ENCODE measurements around the gene CACNA1E. TPM values are rescaled to one million over a fixed set of nuclear protein-coding genes. Genes with fewer than 3 reads are reported as not detected.

Gene CACNA1E
- total and polyA plus RNA-seq, 2 experiments from 2014 or later = 0.32 to 1.1 TPM

DNA sequence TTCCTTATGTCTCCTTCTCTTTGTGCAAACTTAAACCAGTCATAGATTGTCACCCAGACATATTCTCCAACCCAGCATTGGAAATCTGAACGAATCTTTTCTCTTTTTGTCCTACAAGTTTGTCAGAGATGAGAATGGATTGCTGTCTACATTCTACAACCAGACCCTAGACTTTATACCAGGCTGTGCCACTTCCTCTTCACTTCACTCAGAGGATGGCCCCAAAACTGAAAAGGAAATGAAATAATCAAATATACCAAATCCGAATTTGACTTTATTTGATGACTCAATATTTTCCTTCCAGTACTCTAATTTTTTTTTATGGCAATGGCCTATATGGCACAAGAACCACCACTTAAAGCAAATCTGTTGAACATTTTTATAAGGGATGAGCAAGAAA, 321.7 kb downstream of the CACNA1E start:
- H3K4me3 Mint-ChIP-seq = no peak overlapping the region
- H3K27ac ChIP-seq (ENCODE audit: low read depth) = no peak overlapping the region
- no peaks in the 10 kb centered on the region for H3F3A ChIP-seq (replicated peaks; ENCODE audit: low read depth)
- no peaks in the 10 kb centered on the region for H3K9me3 Mint-ChIP-seq
- H3K36me3 ChIP-seq (ENCODE audit: insufficient read depth) = no peaks in the 10 kb centered on the region
- no peaks in the 10 kb centered on the region for H3K36me3 Mint-ChIP-seq (ENCODE audit: low read depth)
- no peak overlapping the region for H2AFZ ChIP-seq
- H4K20me1 ChIP-seq (replicated peaks; ENCODE audit: insufficient read depth) = no peaks in the 10 kb centered on the region
- no peak for TF ChIP-seq EZH2 (IDR thresholded peaks at IDR 0.05; ENCODE audit: low read depth, unreplicated experiment)
- TF ChIP-seq POLR2AphosphoS5 (IDR thresholded peaks at IDR 0.05; ENCODE audit: low read depth) = no peak
- H3K27me3 ChIP-seq (ENCODE audit: insufficient read depth) = no peaks in the 10 kb centered on the region
- H3K4me3 ChIP-seq = no peak overlapping the region
- H3K9me2 ChIP-seq (ENCODE audit: insufficient read depth) = peaks cover 2% of the 10 kb centered on the region; the same call in 1 of the 2 replicates
- H3K4me2 ChIP-seq = no peak overlapping the region
- ATAC-seq = no peak
- H3K79me2 ChIP-seq (replicated peaks; ENCODE audit: insufficient read depth) = no peaks in the 10 kb centered on the region
- H3K4me1 ChIP-seq (ENCODE audit: insufficient read depth) = no peaks in the 10 kb centered on the region
- H3K27ac Mint-ChIP-seq = no peak overlapping the region
- peaks cover 12% of the 10 kb centered on the region; the same call in 2 of the 3 replicates for H3K4me1 Mint-ChIP-seq
- no peaks in the 10 kb centered on the region for H3K27me3 Mint-ChIP-seq (ENCODE audit: insufficient read depth, low read depth, poor library complexity)
- DNase-seq (ENCODE audit: low spot score) = no peak

GRCh38 chr1:181806746-181807145, 323.4 kb downstream of the CACNA1E start:
- H3K36me3 Mint-ChIP-seq (ENCODE audit: low read depth) = no peaks in the 10 kb centered on the region
- ATAC-seq = peak; percentile 47
- H3K4me2 ChIP-seq = no peak overlapping the region
- no peak overlapping the region for H3K27ac Mint-ChIP-seq
- H3K4me1 ChIP-seq (ENCODE audit: insufficient read depth) = no peaks in the 10 kb centered on the region
- no peaks in the 10 kb centered on the region for H3K9me3 Mint-ChIP-seq
- peaks cover 2% of the 10 kb centered on the region; the same call in 1 of the 2 replicates for H3K9me2 ChIP-seq (ENCODE audit: insufficient read depth)
- no peaks in the 10 kb centered on the region for H3F3A ChIP-seq (replicated peaks; ENCODE audit: low read depth)
- H3K4me3 Mint-ChIP-seq = no peak overlapping the region
- H3K79me2 ChIP-seq (replicated peaks; ENCODE audit: insufficient read depth) = no peaks in the 10 kb centered on the region
- no peaks in the 10 kb centered on the region for H3K36me3 ChIP-seq (ENCODE audit: insufficient read depth)
- H3K27me3 Mint-ChIP-seq (ENCODE audit: insufficient read depth, low read depth, poor library complexity) = no peaks in the 10 kb centered on the region
- H4K20me1 ChIP-seq (replicated peaks; ENCODE audit: insufficient read depth) = no peaks in the 10 kb centered on the region
- H3K4me3 ChIP-seq = no peak overlapping the region
- H3K4me1 Mint-ChIP-seq = peaks cover 12% of the 10 kb centered on the region; the same call in 2 of the 3 replicates
- no peak overlapping the region for H3K27ac ChIP-seq (ENCODE audit: low read depth)
- H2AFZ ChIP-seq = peak overlapping the region; percentile 33; the same call in 1 of the 2 replicates
- peak; percentile 8 for DNase-seq (ENCODE audit: low spot score)
- H3K27me3 ChIP-seq (ENCODE audit: insufficient read depth) = no peaks in the 10 kb centered on the region
- TF ChIP-seq ZNF462 (CRISPR knock-in tag; IDR thresholded peaks at IDR 0.05) = no peak
- no peak for TF ChIP-seq EZH2phosphoT487 (IDR thresholded peaks at IDR 0.05; ENCODE audit: unreplicated experiment)
- TF ChIP-seq, protein P1, sequence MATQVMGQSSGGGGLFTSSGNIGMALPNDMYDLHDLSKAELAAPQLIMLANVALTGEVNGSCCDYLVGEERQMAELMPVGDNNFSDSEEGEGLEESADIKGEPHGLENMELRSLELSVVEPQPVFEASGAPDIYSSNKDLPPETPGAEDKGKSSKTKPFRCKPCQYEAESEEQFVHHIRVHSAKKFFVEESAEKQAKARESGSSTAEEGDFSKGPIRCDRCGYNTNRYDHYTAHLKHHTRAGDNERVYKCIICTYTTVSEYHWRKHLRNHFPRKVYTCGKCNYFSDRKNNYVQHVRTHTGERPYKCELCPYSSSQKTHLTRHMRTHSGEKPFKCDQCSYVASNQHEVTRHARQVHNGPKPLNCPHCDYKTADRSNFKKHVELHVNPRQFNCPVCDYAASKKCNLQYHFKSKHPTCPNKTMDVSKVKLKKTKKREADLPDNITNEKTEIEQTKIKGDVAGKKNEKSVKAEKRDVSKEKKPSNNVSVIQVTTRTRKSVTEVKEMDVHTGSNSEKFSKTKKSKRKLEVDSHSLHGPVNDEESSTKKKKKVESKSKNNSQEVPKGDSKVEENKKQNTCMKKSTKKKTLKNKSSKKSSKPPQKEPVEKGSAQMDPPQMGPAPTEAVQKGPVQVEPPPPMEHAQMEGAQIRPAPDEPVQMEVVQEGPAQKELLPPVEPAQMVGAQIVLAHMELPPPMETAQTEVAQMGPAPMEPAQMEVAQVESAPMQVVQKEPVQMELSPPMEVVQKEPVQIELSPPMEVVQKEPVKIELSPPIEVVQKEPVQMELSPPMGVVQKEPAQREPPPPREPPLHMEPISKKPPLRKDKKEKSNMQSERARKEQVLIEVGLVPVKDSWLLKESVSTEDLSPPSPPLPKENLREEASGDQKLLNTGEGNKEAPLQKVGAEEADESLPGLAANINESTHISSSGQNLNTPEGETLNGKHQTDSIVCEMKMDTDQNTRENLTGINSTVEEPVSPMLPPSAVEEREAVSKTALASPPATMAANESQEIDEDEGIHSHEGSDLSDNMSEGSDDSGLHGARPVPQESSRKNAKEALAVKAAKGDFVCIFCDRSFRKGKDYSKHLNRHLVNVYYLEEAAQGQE (IDR thresholded peaks at IDR 0.05; ENCODE audit: unreplicated experiment) = no peak
- TF ChIP-seq ZNF114 (CRISPR knock-in tag; IDR thresholded peaks at IDR 0.05) = no peak
- no peak for TF ChIP-seq CTCF (conservative IDR thresholded peaks at IDR 0.05; ENCODE audit: low read depth in 2 of 2)
- TF ChIP-seq POLR2AphosphoS5 (IDR thresholded peaks at IDR 0.05; ENCODE audit: low read depth) = no peak
- no peak for TF ChIP-seq NANOG (IDR thresholded peaks at IDR 0.05; ENCODE audit: borderline replicate concordance)
- no peak for TF ChIP-seq EZH2 (IDR thresholded peaks at IDR 0.05; ENCODE audit: low read depth, unreplicated experiment)
- no peak for TF ChIP-seq CREB1 (CRISPR knock-in tag; IDR thresholded peaks at IDR 0.05; ENCODE audit: low read depth)
- TF ChIP-seq STAT1 (IDR thresholded peaks at IDR 0.05; ENCODE audit: unreplicated experiment) = no peak
- TF ChIP-seq ZNF331 (CRISPR knock-in tag; IDR thresholded peaks at IDR 0.05; ENCODE audit: low read depth) = no peak
